ENCODE results near the gene LCE3D. TPM values are rescaled to one million over a fixed set of nuclear protein-coding genes. Genes with fewer than 3 reads are reported as not detected.

The LCE3D gene, protein sequence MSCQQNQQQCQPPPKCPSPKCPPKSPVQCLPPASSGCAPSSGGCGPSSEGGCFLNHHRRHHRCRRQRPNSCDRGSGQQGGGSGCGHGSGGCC
- not detected for total RNA-seq
- not detected for total RNA-seq (2013)

DNA sequence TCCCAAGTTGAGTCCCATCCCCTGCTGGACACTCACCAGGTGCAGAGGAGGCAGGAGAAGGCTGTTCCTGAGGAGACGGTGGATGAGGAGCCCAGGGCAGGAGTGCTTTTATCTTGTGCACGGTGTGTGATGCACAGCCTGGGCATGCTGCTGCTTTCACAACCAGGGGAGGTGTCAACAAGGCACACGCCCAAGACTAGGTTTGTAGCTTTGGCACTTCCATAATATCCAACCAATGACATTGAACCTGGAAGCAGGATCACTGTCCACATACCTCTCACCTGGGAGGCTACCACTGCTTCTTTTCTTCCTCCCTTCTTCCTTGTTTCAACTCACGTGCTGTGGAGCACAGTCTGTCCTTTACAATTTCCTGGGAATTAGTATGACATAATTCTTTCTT is at the start of gene LCE3D:
Gene LCE3D (minus strand): TSS at position 84 of the 400 bp plus-strand sequence. CDS start 580 bp downstream, outside the sequence.
- H3K36me3 Mint-ChIP-seq, result no peaks in the 10 kb centered on the region
- WGBS (ENCODE audit: insufficient coverage), result 84% methylated on average over 3 of the region's 4 CpGs
- H3K9me3 Mint-ChIP-seq, result no peaks in the 10 kb centered on the region
- peaks cover 3 to 7% of the 10 kb centered on the region in 2 donors for H3K27me3 Mint-ChIP-seq (ENCODE audit: low read depth in 2 of 2)
- H3K27ac Mint-ChIP-seq, result no peak within 1 kb of the TSS
- TF ChIP-seq, protein P1, sequence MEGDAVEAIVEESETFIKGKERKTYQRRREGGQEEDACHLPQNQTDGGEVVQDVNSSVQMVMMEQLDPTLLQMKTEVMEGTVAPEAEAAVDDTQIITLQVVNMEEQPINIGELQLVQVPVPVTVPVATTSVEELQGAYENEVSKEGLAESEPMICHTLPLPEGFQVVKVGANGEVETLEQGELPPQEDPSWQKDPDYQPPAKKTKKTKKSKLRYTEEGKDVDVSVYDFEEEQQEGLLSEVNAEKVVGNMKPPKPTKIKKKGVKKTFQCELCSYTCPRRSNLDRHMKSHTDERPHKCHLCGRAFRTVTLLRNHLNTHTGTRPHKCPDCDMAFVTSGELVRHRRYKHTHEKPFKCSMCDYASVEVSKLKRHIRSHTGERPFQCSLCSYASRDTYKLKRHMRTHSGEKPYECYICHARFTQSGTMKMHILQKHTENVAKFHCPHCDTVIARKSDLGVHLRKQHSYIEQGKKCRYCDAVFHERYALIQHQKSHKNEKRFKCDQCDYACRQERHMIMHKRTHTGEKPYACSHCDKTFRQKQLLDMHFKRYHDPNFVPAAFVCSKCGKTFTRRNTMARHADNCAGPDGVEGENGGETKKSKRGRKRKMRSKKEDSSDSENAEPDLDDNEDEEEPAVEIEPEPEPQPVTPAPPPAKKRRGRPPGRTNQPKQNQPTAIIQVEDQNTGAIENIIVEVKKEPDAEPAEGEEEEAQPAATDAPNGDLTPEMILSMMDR (IDR thresholded peaks at IDR 0.05), result no peak
- no peaks in the 10 kb centered on the region for H3K4me1 Mint-ChIP-seq
- no peak within 1 kb of the TSS for H3K4me3 Mint-ChIP-seq
- ATAC-seq, result no peak
- H3K4me3 ChIP-seq (ENCODE audit: low read length), result no peak within 1 kb of the TSS
- intact Hi-C loops (cut with micrococcal nuclease), result no loop called here
- no peak for DNase-seq
- H3K36me3 ChIP-seq (ENCODE audit: control insufficient read depth, insufficient read depth, low read length), result no peaks in the 10 kb centered on the region
- no peaks in the 10 kb centered on the region for H3K4me1 ChIP-seq (ENCODE audit: control insufficient read depth, insufficient read depth, low read length)
- H3K27ac ChIP-seq (ENCODE audit: low read length), result no peak within 1 kb of the TSS
- no peaks in the 10 kb centered on the region for H3K9me3 ChIP-seq (ENCODE audit: control insufficient read depth, insufficient read depth, low read length)
- peaks cover 2% of the 10 kb centered on the region for H3K27me3 ChIP-seq (ENCODE audit: control insufficient read depth, insufficient read depth, low read length)

DNA sequence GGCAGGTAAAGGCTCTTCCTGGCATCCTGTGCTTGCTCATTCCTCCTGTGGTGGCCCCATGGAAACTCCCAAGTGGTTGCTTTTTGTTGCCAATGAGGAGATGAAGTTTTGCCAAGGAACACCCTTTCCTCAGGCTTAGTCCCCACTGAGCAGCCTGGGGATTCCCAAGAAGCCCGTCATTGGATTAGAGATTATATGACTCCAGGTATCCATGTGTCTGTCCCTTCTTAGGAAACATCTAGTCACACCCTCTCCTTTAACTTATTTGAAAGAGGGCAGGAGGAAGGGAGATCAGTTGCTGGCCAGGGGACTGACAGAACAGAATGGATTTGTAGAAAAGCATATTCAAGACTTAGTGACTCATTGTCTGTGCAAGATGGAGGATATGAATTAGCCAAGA is 46.4 kb upstream of the LCE3D start:
- Mint-ChIP-seq H3K36me3 (no peaks in the 10 kb centered on the region), H3K27me3 (ENCODE audit: low read depth in 2 of 2) (peaks cover 16 to 32% of the 10 kb centered on the region in 2 donors)

DNA sequence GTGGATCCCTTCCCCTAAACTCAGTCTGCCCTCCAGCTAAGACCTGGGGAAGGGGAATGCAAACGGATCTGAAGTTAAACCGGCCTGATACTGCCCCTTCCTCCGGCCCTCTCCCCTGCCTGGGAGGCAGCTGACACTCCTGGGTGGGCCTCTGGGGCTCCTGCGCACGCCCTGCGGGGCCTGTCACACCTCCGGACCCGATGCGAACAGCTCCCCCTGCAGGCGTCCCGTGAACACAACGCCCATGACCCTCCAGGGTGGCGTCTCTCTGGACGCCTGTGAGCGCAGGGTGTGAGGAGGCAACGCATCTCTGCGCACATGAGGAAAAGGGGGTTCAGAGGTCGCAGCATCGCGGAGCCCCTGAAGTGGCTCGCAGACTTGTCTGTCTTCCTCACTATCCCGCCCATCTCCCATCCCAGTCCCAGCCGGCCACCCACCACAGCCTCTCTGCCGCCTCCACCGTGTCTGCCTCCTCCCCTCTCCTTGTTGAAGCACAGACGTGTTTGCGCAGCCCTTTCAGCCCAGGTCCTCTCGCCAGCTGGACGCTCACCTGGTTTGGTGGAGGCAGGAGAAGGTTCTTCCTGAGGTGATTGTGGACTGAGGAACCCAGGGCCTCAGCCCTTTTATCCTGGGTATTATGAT is 43.0 kb upstream of the LCE3D start:
- H3K27me3 ChIP-seq (ENCODE audit: control insufficient read depth, insufficient read depth, low read length), result no peaks in the 10 kb centered on the region
- WGBS (ENCODE audit: insufficient coverage), result 21% methylated on average over 27 of the region's 29 CpGs
- Mint-ChIP-seq H3K9me3 (peaks cover 4 to 6% of the 10 kb centered on the region in 2 donors), H3K4me1 (peaks cover 0 to 9% of the 10 kb centered on the region in 2 donors), H3K4me3 (no peak overlapping the region), H3K27me3 (ENCODE audit: low read depth in 2 of 2) (peaks cover 16 to 23% of the 10 kb centered on the region in 2 donors), H3K36me3 (no peaks in the 10 kb centered on the region), H3K27ac (no peak overlapping the region)
- intact Hi-C loops (cut with micrococcal nuclease), result no loop called here
- peaks cover 8% of the 10 kb centered on the region for H3K4me1 ChIP-seq (ENCODE audit: control insufficient read depth, insufficient read depth, low read length)
- ATAC-seq, result no peak
- peaks cover 9% of the 10 kb centered on the region for H3K9me3 ChIP-seq (ENCODE audit: control insufficient read depth, insufficient read depth, low read length)
- no peaks in the 10 kb centered on the region for H3K36me3 ChIP-seq (ENCODE audit: control insufficient read depth, insufficient read depth, low read length)
- TF ChIP-seq, protein P1 (IDR thresholded peaks at IDR 0.05), result no peak
- H3K4me3 ChIP-seq (ENCODE audit: low read length), result no peak overlapping the region
- H3K27ac ChIP-seq (ENCODE audit: low read length), result no peak overlapping the region
- no peak for DNase-seq

More for the DNA sequence above, 46.4 kb upstream of the LCE3D start:
- intact Hi-C loops (cut with micrococcal nuclease), result no loop called here
- Histone ChIP-seq H3K4me1 (ENCODE audit: control insufficient read depth, insufficient read depth, low read length) (peaks cover 8% of the 10 kb centered on the region), H3K4me3 (ENCODE audit: low read length) (no peak overlapping the region), H3K27me3 (ENCODE audit: control insufficient read depth, insufficient read depth, low read length) (no peaks in the 10 kb centered on the region), H3K27ac (ENCODE audit: low read length) (no peak overlapping the region), H3K9me3 (ENCODE audit: control insufficient read depth, insufficient read depth, low read length) (no peaks in the 10 kb centered on the region), H3K36me3 (ENCODE audit: control insufficient read depth, insufficient read depth, low read length) (no peaks in the 10 kb centered on the region)
- Mint-ChIP-seq H3K9me3 (no peaks in the 10 kb centered on the region), H3K4me3 (no peak overlapping the region), H3K4me1 (peaks cover 0 to 9% of the 10 kb centered on the region in 2 donors), H3K27ac (no peak overlapping the region)
- TF ChIP-seq, protein P1 (IDR thresholded peaks at IDR 0.05), result no peak
- ATAC-seq (no peak), DNase-seq (no peak)
- no CpG with 5 or more reads among the region's 1 CpG for WGBS (ENCODE audit: insufficient coverage)
